NCI-H146 (cell line): ENCODE data around the gene RPL36.

Source experiments
- DNase-seq: peaks from one replicate; lab custom pipeline; 2025; lab: John Stamatoyannopoulos, UW

RPL36 gene

GRCh38 chr19:5690125-5690954 lies at the start of gene RPL36:
RPL36 (plus strand) TSS chr19:5690295; CDS start chr19:5690508, 213 bp downstream.
- peak; percentile 93 for DNase-seq

GRCh38 chr19:5641171-5641570 lies 48.9 kb upstream of the RPL36 start:
- no peak for DNase-seq

- DNase-seq = no peak
These were observed 47.9 kb upstream of the RPL36 start for GRCh38 chr19:5642204-5642603.

GRCh38 chr19:5643060-5643459 lies 47.0 kb upstream of the RPL36 start:
- DNase-seq = no peak

GRCh38 chr19:5644037-5644436 lies 46.1 kb upstream of the RPL36 start:
- no peak for DNase-seq

GRCh38 chr19:5645409-5645808 lies 44.7 kb upstream of the RPL36 start:
- peak; percentile 28 for DNase-seq

- DNase-seq = no peak
These were observed 43.4 kb upstream of the RPL36 start for GRCh38 chr19:5646703-5647102.

GRCh38 chr19:5648464-5648863 lies 41.6 kb upstream of the RPL36 start:
- DNase-seq = no peak

GRCh38 chr19:5651361-5651760 lies 38.7 kb upstream of the RPL36 start:
- no peak for DNase-seq

GRCh38 chr19:5652261-5652660 lies 37.8 kb upstream of the RPL36 start:
- no peak for DNase-seq

- no peak for DNase-seq
These were observed 35.2 kb upstream of the RPL36 start for GRCh38 chr19:5654931-5655330.

- no peak for DNase-seq
These were observed 34.7 kb upstream of the RPL36 start for GRCh38 chr19:5655412-5655811.

GRCh38 chr19:5661483-5661882 lies 28.6 kb upstream of the RPL36 start:
- no peak for DNase-seq

GRCh38 chr19:5663904-5664303 lies 26.2 kb upstream of the RPL36 start:
- DNase-seq = no peak

- DNase-seq = no peak
These were observed 25.6 kb upstream of the RPL36 start for GRCh38 chr19:5664515-5664914.

- DNase-seq = no peak
These were observed 24.1 kb upstream of the RPL36 start for GRCh38 chr19:5665781-5666513.

- DNase-seq = no peak
These were observed 23.0 kb upstream of the RPL36 start for GRCh38 chr19:5666921-5667610.

GRCh38 chr19:5667751-5668271 lies 22.3 kb upstream of the RPL36 start:
- DNase-seq = no peak

- DNase-seq = no peak
These were observed 20.9 kb upstream of the RPL36 start for GRCh38 chr19:5669212-5669611.

GRCh38 chr19:5671600-5671999 lies 18.5 kb upstream of the RPL36 start:
- no peak for DNase-seq

GRCh38 chr19:5672708-5673459 lies 17.2 kb upstream of the RPL36 start:
- no peak for DNase-seq

- DNase-seq = no peak
These were observed 16.3 kb upstream of the RPL36 start for GRCh38 chr19:5673752-5674151.
